ENCODE data around the gene KCNG4. TPM values are rescaled to one million over a fixed set of nuclear protein-coding genes. Genes with fewer than 3 reads are reported as not detected.

The KCNG4 gene
- polyA plus RNA-seq, 1 experiment: not detected

- TF ChIP-seq, protein P1, sequence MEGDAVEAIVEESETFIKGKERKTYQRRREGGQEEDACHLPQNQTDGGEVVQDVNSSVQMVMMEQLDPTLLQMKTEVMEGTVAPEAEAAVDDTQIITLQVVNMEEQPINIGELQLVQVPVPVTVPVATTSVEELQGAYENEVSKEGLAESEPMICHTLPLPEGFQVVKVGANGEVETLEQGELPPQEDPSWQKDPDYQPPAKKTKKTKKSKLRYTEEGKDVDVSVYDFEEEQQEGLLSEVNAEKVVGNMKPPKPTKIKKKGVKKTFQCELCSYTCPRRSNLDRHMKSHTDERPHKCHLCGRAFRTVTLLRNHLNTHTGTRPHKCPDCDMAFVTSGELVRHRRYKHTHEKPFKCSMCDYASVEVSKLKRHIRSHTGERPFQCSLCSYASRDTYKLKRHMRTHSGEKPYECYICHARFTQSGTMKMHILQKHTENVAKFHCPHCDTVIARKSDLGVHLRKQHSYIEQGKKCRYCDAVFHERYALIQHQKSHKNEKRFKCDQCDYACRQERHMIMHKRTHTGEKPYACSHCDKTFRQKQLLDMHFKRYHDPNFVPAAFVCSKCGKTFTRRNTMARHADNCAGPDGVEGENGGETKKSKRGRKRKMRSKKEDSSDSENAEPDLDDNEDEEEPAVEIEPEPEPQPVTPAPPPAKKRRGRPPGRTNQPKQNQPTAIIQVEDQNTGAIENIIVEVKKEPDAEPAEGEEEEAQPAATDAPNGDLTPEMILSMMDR (IDR thresholded peaks at IDR 0.05; ENCODE audit: low read depth, low read length): peak; percentile 23; the same call in 1 of the 2 replicates
- ChIA-PET POLR2A (no interaction called here), CTCF (interaction anchor here (0.7 to 6.3 kb wide), 5 partner anchors 8 to 311 kb away, joined by 3 to 100 read pairs (median 5); no protein-coding TSS in a partner anchor)
- Histone ChIP-seq H3K27ac (ENCODE audit: low read depth, low read length) (no peak overlapping the region), H3K9me3 (ENCODE audit: control insufficient read depth, insufficient read depth, low read length) (no peaks in the 10 kb centered on the region; the same call in 1 of the 2 replicates), H3K4me3 (ENCODE audit: low read depth, low read length) (no peak overlapping the region), H3K27me3 (ENCODE audit: control insufficient read depth, insufficient read depth, low read length) (no peaks in the 10 kb centered on the region)
- no peak for DNase-seq (ENCODE audit: low read depth, low spot score)
These were observed 55.8 kb downstream of the KCNG4 start for GRCh38 chr16:84183911-84184591.

DNA sequence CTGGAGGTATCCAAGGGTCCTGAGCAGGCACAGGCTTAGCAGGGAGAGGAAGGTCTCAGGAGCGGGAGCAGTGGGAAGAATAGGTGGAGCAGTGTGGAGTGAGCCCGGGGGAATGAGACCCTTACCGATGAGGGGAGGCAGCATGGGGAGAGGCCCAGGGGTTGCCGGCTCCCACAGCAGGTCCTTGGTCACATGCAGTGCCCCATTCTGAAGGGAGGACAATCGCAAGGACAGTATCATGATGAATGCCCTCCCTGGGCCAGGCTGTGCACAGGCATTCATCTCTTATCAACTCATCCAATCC is 56.3 kb downstream of the KCNG4 start:
- CTCF ChIA-PET: interaction anchor here (1.2 to 6.3 kb wide), 3 partner anchors 8 to 301 kb away, joined by 4 to 100 read pairs (median 5); no protein-coding TSS in a partner anchor
- Histone ChIP-seq H3K9me3 (ENCODE audit: control insufficient read depth, insufficient read depth, low read length) (no peaks in the 10 kb centered on the region; the same call in 1 of the 2 replicates), H3K4me3 (ENCODE audit: low read depth, low read length) (no peak overlapping the region), H3K27ac (ENCODE audit: low read depth, low read length) (no peak overlapping the region), H3K27me3 (ENCODE audit: control insufficient read depth, insufficient read depth, low read length) (no peaks in the 10 kb centered on the region)
- DNase-seq (ENCODE audit: low read depth, low spot score): no peak
- TF ChIP-seq, protein P1 (IDR thresholded peaks at IDR 0.05; ENCODE audit: low read depth, low read length): no peak
- POLR2A ChIA-PET: no interaction called here

DNA sequence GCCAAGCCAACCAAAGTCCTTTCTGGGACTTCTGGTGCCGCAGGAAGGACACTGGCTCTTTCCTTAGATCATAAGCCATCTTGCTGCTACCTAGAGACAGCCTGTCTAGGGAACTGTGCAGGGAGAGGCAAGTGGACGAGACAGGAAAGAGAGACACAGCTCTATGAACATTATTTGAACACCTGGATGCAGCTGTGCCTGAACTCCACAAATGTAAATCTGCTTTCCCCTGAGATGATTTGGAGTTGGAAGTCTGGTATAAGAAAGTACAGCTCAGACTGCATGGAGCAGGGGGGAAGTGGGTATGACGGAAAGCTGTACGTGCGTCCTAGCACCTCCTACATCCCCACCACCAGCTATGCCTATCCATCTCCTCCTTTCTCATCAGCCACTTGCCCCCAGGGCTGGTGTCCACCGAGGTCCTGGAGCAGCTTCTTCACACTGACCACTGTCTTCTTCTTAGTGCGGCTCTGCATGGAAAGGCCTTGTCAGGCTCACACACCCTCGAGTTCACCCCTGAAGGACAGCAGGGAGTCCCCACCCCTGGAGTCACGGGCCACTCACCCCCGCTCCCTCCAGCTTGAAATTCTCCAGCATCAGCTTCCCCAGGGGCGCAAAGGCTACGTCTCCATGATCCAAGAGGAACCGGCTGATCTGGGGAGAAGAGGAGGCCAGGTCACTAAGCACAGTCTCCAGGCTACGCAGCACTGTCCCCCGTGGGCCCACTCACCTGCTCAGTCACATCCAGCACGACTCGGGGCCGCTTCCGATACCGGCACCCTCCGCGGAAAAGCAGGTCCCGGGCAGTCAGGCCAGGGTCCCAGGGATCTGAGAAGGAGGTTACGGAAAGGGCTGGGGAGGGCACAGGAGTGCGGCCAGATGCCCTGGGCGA is 56.9 kb downstream of the KCNG4 start:
- CTCF ChIA-PET: interaction anchor here (1.2 to 6.3 kb wide), 3 partner anchors 7 to 301 kb away, joined by 4 to 100 read pairs (median 5); no protein-coding TSS in a partner anchor
- Histone ChIP-seq H3K4me3 (ENCODE audit: low read depth, low read length) (no peak overlapping the region), H3K9me3 (ENCODE audit: control insufficient read depth, insufficient read depth, low read length) (no peaks in the 10 kb centered on the region; the same call in 1 of the 2 replicates), H3K27ac (ENCODE audit: low read depth, low read length) (no peak overlapping the region), H3K27me3 (ENCODE audit: control insufficient read depth, insufficient read depth, low read length) (no peaks in the 10 kb centered on the region)
- TF ChIP-seq, protein P1 (IDR thresholded peaks at IDR 0.05; ENCODE audit: low read depth, low read length): no peak
- POLR2A ChIA-PET: no interaction called here
- DNase-seq (ENCODE audit: low read depth, low spot score): no peak

DNA sequence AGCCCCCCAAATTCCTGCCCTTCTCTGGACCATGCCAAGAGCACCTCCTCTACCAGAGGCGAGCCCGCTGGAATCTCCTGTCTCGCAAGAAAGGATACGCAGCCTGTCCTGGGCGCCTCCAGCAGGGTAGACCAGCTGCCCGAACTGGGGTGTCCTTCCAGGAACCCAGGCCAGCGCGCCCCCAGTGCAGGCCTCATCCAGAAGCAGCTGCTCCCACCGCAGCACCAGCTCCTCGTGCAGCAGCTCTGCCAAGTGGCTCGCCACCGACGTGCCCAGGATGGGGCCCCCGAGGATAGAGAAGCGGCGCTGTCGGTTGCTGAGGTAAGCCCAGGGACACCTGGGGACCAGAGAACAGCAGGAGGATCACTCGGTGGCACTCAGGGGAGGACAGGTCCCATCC is 57.7 kb downstream of the KCNG4 start:
- H3K27ac ChIP-seq (ENCODE audit: low read depth, low read length): no peak overlapping the region
- ChIA-PET POLR2A (no interaction called here), CTCF (no interaction called here)

More for the DNA sequence above, 57.7 kb downstream of the KCNG4 start:
- Histone ChIP-seq H3K4me3 (ENCODE audit: low read depth, low read length) (no peak overlapping the region), H3K9me3 (ENCODE audit: control insufficient read depth, insufficient read depth, low read length) (no peaks in the 10 kb centered on the region; the same call in 1 of the 2 replicates), H3K27me3 (ENCODE audit: control insufficient read depth, insufficient read depth, low read length) (no peaks in the 10 kb centered on the region)
- TF ChIP-seq, protein P1 (IDR thresholded peaks at IDR 0.05; ENCODE audit: low read depth, low read length): no peak
- no peak for DNase-seq (ENCODE audit: low read depth, low spot score)
